Activated CD4-positive, alpha-beta T cell treated with anti-CD3 and anti-CD28 coated beads for 48 hours (primary cell): ENCODE results near the gene VSIG8.

ENCODE experiments used
- DNase-seq: peaks from one replicate; pipeline ENCODE4 v3.0.0-alpha.2; 2020

Gene VSIG8

GRCh38 chr1:159854116-159854692, 8.3 kb downstream of the VSIG8 start:
- peak; percentile 40 for DNase-seq

GRCh38 chr1:159853417-159854115, 8.9 kb downstream of the VSIG8 start:
- no peak for DNase-seq

GRCh38 chr1:159851407-159851806, 11.1 kb downstream of the VSIG8 start:
- DNase-seq, result no peak

GRCh38 chr1:159849626-159850366, 12.7 kb downstream of the VSIG8 start:
- DNase-seq, result no peak

- no peak for DNase-seq
Measured at GRCh38 chr1:159848326-159848725, 14.1 kb downstream of the VSIG8 start.

GRCh38 chr1:159847231-159847630, 15.2 kb downstream of the VSIG8 start:
- DNase-seq, result no peak

- DNase-seq, result no peak
Measured at GRCh38 chr1:159845751-159846629, 16.5 kb downstream of the VSIG8 start.

GRCh38 chr1:159843459-159843858, 19.0 kb downstream of the VSIG8 start:
- no peak for DNase-seq

- no peak for DNase-seq
Measured at GRCh38 chr1:159841749-159842148, 20.7 kb downstream of the VSIG8 start.

- DNase-seq, result no peak
Measured at GRCh38 chr1:159839116-159839849, 23.2 kb downstream of the VSIG8 start.

- DNase-seq, result no peak
Measured at GRCh38 chr1:159838715-159839114, 23.7 kb downstream of the VSIG8 start.

GRCh38 chr1:159835862-159836525, 26.5 kb downstream of the VSIG8 start:
- DNase-seq, result no peak

- no peak for DNase-seq
Measured at GRCh38 chr1:159835356-159835755, 27.1 kb downstream of the VSIG8 start.

GRCh38 chr1:159832309-159832708, 30.1 kb downstream of the VSIG8 start:
- DNase-seq, result no peak

GRCh38 chr1:159831412-159832141, 30.9 kb downstream of the VSIG8 start:
- no peak for DNase-seq

- DNase-seq, result no peak
Measured at GRCh38 chr1:159830722-159831121, 31.7 kb downstream of the VSIG8 start.

- no peak for DNase-seq
Measured at GRCh38 chr1:159829822-159830465, 32.5 kb downstream of the VSIG8 start.

GRCh38 chr1:159829273-159829634, 33.2 kb downstream of the VSIG8 start:
- DNase-seq, result no peak

GRCh38 chr1:159828581-159829272, 33.7 kb downstream of the VSIG8 start:
- DNase-seq, result no peak

- DNase-seq, result no peak
Measured at GRCh38 chr1:159828176-159828575, 34.3 kb downstream of the VSIG8 start.
